HepG2 (cell line): ENCODE results near the gene ZDHHC14. TPM values are rescaled to one million over a fixed set of nuclear protein-coding genes. Genes with fewer than 3 reads are reported as not detected.

Experiments used
- ATAC-seq: fragments of 200-7000 bp; cut with Tn5 transposase; 3 replicates; pipeline ENCODE4 v1.9.1; 2020; ENCODE audit warnings: mild to moderate bottlenecking, moderate library complexity
- BruUV-seq: library from RNA; stranded (reverse); fragments of 400-500 nt; replicated peaks from 2 replicates; lab custom pipeline; 2021; lab: Mats Ljungman, UMichigan
- CTCF ChIA-PET: fragments of 300-600 bp; formaldehyde crosslinking; extraction: SDS; loops from one replicate; lab custom pipeline; 2021; ENCODE audit warnings: low total read pairs, inconsistent platforms, low intra/inter-chr PET ratio; lab: Yijun Ruan, JAX
- POLR2A ChIA-PET: fragments of 350-600 bp; sonication (Branson Sonifier 250); formaldehyde crosslinking; loops from one replicate; lab custom pipeline; 2020; ENCODE audit warnings: antibody characterized with exemption, inconsistent platforms; lab: Yijun Ruan, JAX
- DNase-seq: peaks from one replicate; pipeline ENCODE4 v3.0.0-alpha.2; 2015; ENCODE audit warnings: low spot score
- FAIRE-seq: peaks from 3 replicates; lab custom pipeline; 2011; peaks lifted over from hg19 to GRCh38; lab: Jason Lieb, UNC
- H2AFZ ChIP-seq: one replicate; pipeline ENCODE4 v1.6.1; 2011; ENCODE audit warnings: low read length, inconsistent platforms
- H3K27ac ChIP-seq: fragments of 300-600 bp; 3 replicates; pipeline ENCODE4 v1.8.0; 2011; ENCODE audit warnings: mixed run types, mild to moderate bottlenecking, mixed read lengths, low read length, inconsistent platforms; ENCODE audit not compliant: insufficient read depth; ENCODE audit errors: extremely low read length
- H3K27me3 ChIP-seq, 2 experiments: fragments of 200-600 bp in 1 of 2; 2 replicates in 1 of 2; 3 replicates in 1 of 2; pipeline versions ENCODE4 v1.6.0 to v1.8.0; 2011; ENCODE audit warnings: low read length in 2 of 2, mild to moderate bottlenecking in 2 of 2, moderate library complexity in 2 of 2, inconsistent platforms in 1 of 2; ENCODE audit not compliant: insufficient read depth in 2 of 2, control insufficient read depth in 1 of 2
- H3K36me3 ChIP-seq, 2 experiments: fragments of 200-600 bp in 1 of 2; replicated peaks in 1 of 2; 2 replicates in 1 of 2; 3 replicates in 1 of 2; pipeline versions ENCODE4 v1.5.1 to v1.8.0; 2011; ENCODE audit warnings: low read length in 2 of 2, inconsistent platforms in 1 of 2; ENCODE audit not compliant: insufficient read depth in 2 of 2, control insufficient read depth in 1 of 2
- H3K4me1 ChIP-seq: 2 replicates; pipeline ENCODE4 v1.5.1; 2012; ENCODE audit warnings: low read length, inconsistent platforms; ENCODE audit not compliant: insufficient read depth
- H3K4me2 ChIP-seq: 2 replicates; pipeline ENCODE4 v1.6.0; 2011; ENCODE audit warnings: low read depth, low read length, inconsistent platforms
- H3K4me3 ChIP-seq, 3 experiments: fragments of 200-600 bp in 1 of 3; sonication (generic), shearing (Covaris generic) in 1 of 3; replicated peaks in 1 of 3; 2 replicates each; pipeline ENCODE4 v1.5.1; 2011 to 2016; ENCODE audit warnings: low read length in 3 of 3, inconsistent platforms in 2 of 3, low read depth in 2 of 3, mild to moderate bottlenecking in 2 of 3, control low read depth in 1 of 3, mixed read lengths in 1 of 3; ENCODE audit not compliant: insufficient read depth in 1 of 3
- H3K79me2 ChIP-seq: one replicate; pipeline ENCODE4 v1.6.1; 2011; ENCODE audit warnings: low read length, inconsistent platforms; ENCODE audit not compliant: insufficient read depth
- H3K9ac ChIP-seq: 2 replicates; pipeline ENCODE4 v1.6.0; 2011; ENCODE audit warnings: mild to moderate bottlenecking, low read depth, low read length, inconsistent platforms; ENCODE audit not compliant: insufficient read depth
- H3K9me3 ChIP-seq: 2 replicates; pipeline ENCODE4 v1.5.1; 2012; ENCODE audit warnings: mild to moderate bottlenecking, low read length
- H4K20me1 ChIP-seq: 2 replicates; pipeline ENCODE4 v1.6.0; 2011; ENCODE audit warnings: inconsistent platforms, mild to moderate bottlenecking, low read length, moderate library complexity; ENCODE audit not compliant: insufficient read depth
- ELK4 ChIP-seq: sonication (generic); formaldehyde crosslinking; IDR thresholded peaks from 2 replicates; pipeline ENCODE4 v1.9.0; 2021; ENCODE audit warnings: missing genetic modification reagents, borderline replicate concordance
- GPBP1L1 ChIP-seq: sonication (generic); formaldehyde crosslinking; IDR thresholded peaks from 2 replicates; pipeline ENCODE4 v1.5.0; 2020; ENCODE audit warnings: mild to moderate bottlenecking, missing genetic modification reagents
- GTF2F1 ChIP-seq: fragments of 150-350 bp; IDR thresholded peaks from 2 replicates; pipeline ENCODE4 v1.6.1; 2014; ENCODE audit warnings: low read length
- MLXIP ChIP-seq: sonication (generic); formaldehyde crosslinking; IDR thresholded peaks from 2 replicates; pipeline ENCODE4 v1.9.0; 2021; ENCODE audit warnings: missing genetic modification reagents, borderline replicate concordance
- MNT ChIP-seq: fragments of 450-650 bp; IDR thresholded peaks from 2 replicates; pipeline ENCODE4 v1.6.1; 2016
- MYC ChIP-seq: sonication (generic); formaldehyde crosslinking; IDR thresholded peaks from 2 replicates; pipeline ENCODE4 v1.9.0; 2021; ENCODE audit warnings: missing genetic modification reagents, borderline replicate concordance
- MYNN ChIP-seq: sonication (generic); formaldehyde crosslinking; IDR thresholded peaks from 2 replicates; pipeline ENCODE4 v1.4.0; 2020; ENCODE audit warnings: mild to moderate bottlenecking, low read depth, missing genetic modification reagents
- PAX8 ChIP-seq: sonication (generic); formaldehyde crosslinking; IDR thresholded peaks from 2 replicates; pipeline ENCODE4 v1.8.0; 2022; ENCODE audit warnings: mild to moderate bottlenecking, missing genetic modification reagents, borderline replicate concordance
- ZBTB7B ChIP-seq: sonication (generic); formaldehyde crosslinking; IDR thresholded peaks from 2 replicates; pipeline ENCODE4 v1.4.0; 2020; ENCODE audit warnings: missing genetic modification reagents
- ZFAT ChIP-seq: sonication (generic); formaldehyde crosslinking; conservative IDR thresholded peaks from 2 replicates; pipeline ENCODE4 v1.8.1; 2023; ENCODE audit warnings: missing genetic modification reagents, inconsistent platforms
- ZFYVE20 ChIP-seq: sonication (generic); formaldehyde crosslinking; IDR thresholded peaks from 2 replicates; pipeline ENCODE4 v1.8.0; 2023; ENCODE audit warnings: low read depth, mild to moderate bottlenecking, moderate library complexity, missing genetic modification reagents, borderline replicate concordance
- ZNF678 ChIP-seq: sonication (generic); formaldehyde crosslinking; IDR thresholded peaks from 2 replicates; pipeline ENCODE4 v1.4.0; 2020; ENCODE audit warnings: mild to moderate bottlenecking, missing genetic modification reagents
- ZNF747 ChIP-seq: sonication (generic); formaldehyde crosslinking; IDR thresholded peaks from 2 replicates; pipeline ENCODE4 v1.8.1; 2023; ENCODE audit warnings: missing genetic modification reagents, mild to moderate bottlenecking, borderline replicate concordance
- ZNF790 ChIP-seq: sonication (generic); formaldehyde crosslinking; IDR thresholded peaks from 2 replicates; pipeline ENCODE4 v1.8.0; 2022; ENCODE audit warnings: missing genetic modification reagents, mild to moderate bottlenecking, borderline replicate concordance
- WGBS: methylation state at CpG from one replicate; pipeline ENCODE4 v1.1.6; 2017; ENCODE audit warnings: low lambda C conversion rate; 5-methylcytosine and 5-hydroxymethylcytosine counted together
- in situ Hi-C: cut with HindIII; loops from 2 replicates; pipeline ENCODE4 v1.10.0; 2017; ENCODE audit warnings: low pct_unique_long_range_greater_than_20kb; ENCODE audit not compliant: extremely low pct_ligation_motif_present
- intact Hi-C: fragments of 100-400 bp; cut with micrococcal nuclease; formaldehyde crosslinking; loops from one replicate; pipeline ENCODE4 v1.10.0; 2022; ENCODE audit not compliant: unreplicated experiment
- polyA plus RNA-seq, 8 experiments: library from polyadenylated mRNA; depleted of rRNA in 3 of 8; stranded (reverse) in 7 of 8; unstranded in 1 of 8; fragments of >200 nt; fragmentation: Illumina TruSeq in 4 of 8; extraction: Trizol in 4 of 8; gene quantifications; 2 replicates each; pipeline versions ENCODE4 v1.2.1 to v1.2.3, GENCODE V29; 2011 to 2016; ENCODE audit warnings: low read depth in 4 of 8, missing spikeins in 1 of 8, mixed read lengths in 1 of 8; ENCODE audit not compliant: insufficient read depth in 1 of 8
- total RNA-seq, 5 experiments: library from RNA; depleted of rRNA; stranded (reverse); fragments of >200 nt; fragmentation: Illumina TruSeq; extraction: Trizol; gene quantifications; 2 replicates each; pipeline ENCODE4 v1.2.3, GENCODE V29; 2016; ENCODE audit warnings: low read depth in 1 of 5
- TF ChIP-seq, protein P1 (sequence below): IDR thresholded peaks from 2 replicates; pipeline ENCODE4 v1.6.1; 2016; ENCODE audit warnings: missing genetic modification reagents, missing compliant biosample characterization
- TF ChIP-seq, protein P2 (sequence below): sonication (generic); formaldehyde crosslinking; IDR thresholded peaks from 2 replicates; pipeline ENCODE4 v1.5.1; 2020; ENCODE audit warnings: missing genetic modification reagents, mild to moderate bottlenecking, borderline replicate concordance

ZDHHC14 gene
- total and polyA plus RNA-seq, 2 of the 13 experiments (the other 11 are each of a cell fraction or from before 2014, with no cell fraction given): 3.7 to 9.5 TPM

GRCh38 chr6:157574851-157575424 is 193.9 kb downstream of the ZDHHC14 start:
- WGBS: 97% methylated on average over 5 of the region's 5 CpGs
- no peak overlapping the region for H2AFZ ChIP-seq
- no peaks in the 10 kb centered on the region for H3K27me3 ChIP-seq
- ChIA-PET CTCF (no interaction called here), POLR2A (interaction anchor here (1.2 kb wide), 1 partner anchor 11 kb away, joined by 3 read pairs; no protein-coding TSS in a partner anchor)
- H4K20me1 ChIP-seq: no peaks in the 10 kb centered on the region
- H3K36me3 ChIP-seq: no peaks in the 10 kb centered on the region
- H3K79me2 ChIP-seq: no peaks in the 10 kb centered on the region
- no peaks in the 10 kb centered on the region for H3K9me3 ChIP-seq
- no peak overlapping the region for H3K9ac ChIP-seq
- no peak overlapping the region for H3K4me3 ChIP-seq
- FAIRE-seq (no peak), DNase-seq (no peak), ATAC-seq (no peak)
- peaks cover 16% of the 10 kb centered on the region for H3K4me1 ChIP-seq
- intact Hi-C loops: no loop called here
- H3K27ac ChIP-seq: no peak overlapping the region
- in situ Hi-C loops: no loop called here
- no TSS peak for BruUV-seq
- no peak overlapping the region for H3K4me2 ChIP-seq
- no peak for TF ChIP-seq MNT
- TF ChIP-seq ZNF678: no peak
- TF ChIP-seq, protein P1, sequence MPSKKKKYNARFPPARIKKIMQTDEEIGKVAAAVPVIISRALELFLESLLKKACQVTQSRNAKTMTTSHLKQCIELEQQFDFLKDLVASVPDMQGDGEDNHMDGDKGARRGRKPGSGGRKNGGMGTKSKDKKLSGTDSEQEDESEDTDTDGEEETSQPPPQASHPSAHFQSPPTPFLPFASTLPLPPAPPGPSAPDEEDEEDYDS (CRISPR knock-in tag): no peak
- TF ChIP-seq, protein P2, sequence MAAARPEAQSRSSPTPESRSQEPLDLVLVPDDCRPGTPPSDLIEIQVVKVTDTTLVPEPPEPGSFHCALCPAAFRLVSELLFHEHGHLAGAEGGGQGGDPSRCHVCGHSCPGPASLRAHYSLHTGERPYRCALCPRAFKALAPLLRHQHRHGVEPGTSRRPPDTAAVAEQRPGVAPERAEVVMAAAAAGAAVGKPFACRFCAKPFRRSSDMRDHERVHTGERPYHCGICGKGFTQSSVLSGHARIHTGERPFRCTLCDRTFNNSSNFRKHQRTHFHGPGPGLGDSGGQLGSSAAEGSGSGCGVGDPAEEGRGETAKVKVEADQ (CRISPR knock-in tag): no peak
- TF ChIP-seq ZFAT: no peak
- TF ChIP-seq ZBTB7B (CRISPR knock-in tag): no peak
- TF ChIP-seq MYC: no peak
- no peak for TF ChIP-seq PAX8 (CRISPR knock-in tag)
- no peak for TF ChIP-seq ZFYVE20 (CRISPR knock-in tag)
- TF ChIP-seq GPBP1L1 (CRISPR knock-in tag): no peak
- TF ChIP-seq ZNF747: no peak
- TF ChIP-seq MLXIP (CRISPR knock-in tag): no peak
- TF ChIP-seq ZNF790 (CRISPR knock-in tag): no peak
- no peak for TF ChIP-seq GTF2F1
- TF ChIP-seq MYNN (CRISPR knock-in tag): no peak
- no peak for TF ChIP-seq ELK4 (CRISPR knock-in tag)
